Neuronal stem cell (in vitro differentiated cells): ENCODE measurements around the gene KCNA2.

Source experiments
- DNase-seq: peaks from one replicate; pipeline ENCODE4 v3.0.0-alpha.2; 2013; ENCODE audit warnings: low spot score
- H2AFZ ChIP-seq: one replicate; pipeline ENCODE4 v1.6.1; 2013; ENCODE audit warnings: mild to moderate bottlenecking, low read length, inconsistent platforms
- H2AK5ac ChIP-seq: 2 replicates; pipeline ENCODE4 v1.6.1; 2013; ENCODE audit warnings: low read depth, mild to moderate bottlenecking, inconsistent platforms, low read length, moderate library complexity, mixed read lengths
- H2BK120ac ChIP-seq: 2 replicates; pipeline ENCODE4 v1.6.1; 2013; ENCODE audit warnings: low read depth, mild to moderate bottlenecking, inconsistent platforms, low read length, moderate library complexity, mixed read lengths
- H2BK12ac ChIP-seq: one replicate; pipeline ENCODE4 v1.6.1; 2013; ENCODE audit warnings: low read length, inconsistent platforms
- H2BK15ac ChIP-seq: 2 replicates; pipeline ENCODE4 v1.6.1; 2013; ENCODE audit warnings: mild to moderate bottlenecking, low read length, inconsistent platforms, mixed read lengths
- H2BK5ac ChIP-seq: one replicate; pipeline ENCODE4 v1.6.1; 2013; ENCODE audit warnings: inconsistent platforms, mild to moderate bottlenecking, low read length, moderate library complexity
- H3K14ac ChIP-seq: one replicate; pipeline ENCODE4 v1.6.1; 2013; ENCODE audit warnings: low read length, inconsistent platforms
- H3K18ac ChIP-seq: 2 replicates; pipeline ENCODE4 v1.6.1; 2013; ENCODE audit warnings: low read length, inconsistent platforms
- H3K23ac ChIP-seq: 2 replicates; pipeline ENCODE4 v1.6.1; 2013; ENCODE audit warnings: low read depth, mild to moderate bottlenecking, mixed read lengths, low read length, inconsistent platforms; ENCODE audit not compliant: poor library complexity
- H3K27ac ChIP-seq: replicated peaks from 3 replicates; pipeline ENCODE4 v1.5.1; 2013; ENCODE audit warnings: low read length, inconsistent platforms
- H3K27me3 ChIP-seq, 3 experiments: 2 replicates each; pipeline ENCODE4 v1.6.1; 2013; ENCODE audit warnings: low read length in 3 of 3, mild to moderate bottlenecking in 2 of 3, inconsistent platforms in 1 of 3, low read depth in 1 of 3, mixed read lengths in 1 of 3, moderate library complexity in 1 of 3; ENCODE audit not compliant: control insufficient read depth in 3 of 3, insufficient read depth in 3 of 3
- H3K36me3 ChIP-seq, 2 donors: replicated peaks in 1 of 2; 2 replicates each; pipeline ENCODE4 v1.6.1; 2013; ENCODE audit warnings: low read length in 2 of 2; ENCODE audit not compliant: control insufficient read depth in 2 of 2, insufficient read depth in 2 of 2
- H3K4ac ChIP-seq: 2 replicates; pipeline ENCODE4 v1.6.1; 2013; ENCODE audit warnings: inconsistent platforms, mild to moderate bottlenecking, low read length, moderate library complexity
- H3K4me1 ChIP-seq, 2 donors: 1 replicate in 1 of 2; 2 replicates in 1 of 2; pipeline ENCODE4 v1.6.1; 2013; ENCODE audit warnings: low read length in 2 of 2, low read depth in 1 of 2; ENCODE audit not compliant: control insufficient read depth in 2 of 2, insufficient read depth in 1 of 2
- H3K4me2 ChIP-seq: one replicate; pipeline ENCODE4 v1.6.1; 2013; ENCODE audit warnings: mild to moderate bottlenecking, low read length, inconsistent platforms; ENCODE audit not compliant: insufficient read depth, poor library complexity, severe bottlenecking
- H3K4me3 ChIP-seq, 2 donors: 2 replicates each; pipeline ENCODE4 v1.5.1; 2013; ENCODE audit warnings: low read length in 2 of 2, mild to moderate bottlenecking in 2 of 2, inconsistent platforms in 1 of 2, moderate library complexity in 1 of 2
- H3K79me1 ChIP-seq: one replicate; pipeline ENCODE4 v1.6.1; 2013; ENCODE audit warnings: low read depth, mild to moderate bottlenecking, inconsistent platforms, low read length, moderate library complexity
- H3K9ac ChIP-seq: one replicate; pipeline ENCODE4 v1.6.1; 2013; ENCODE audit warnings: mild to moderate bottlenecking, low read depth, low read length, inconsistent platforms; ENCODE audit not compliant: poor library complexity
- H3K9me3 ChIP-seq, 2 donors: replicated peaks in 1 of 2; 2 replicates each; pipeline versions ENCODE3 to v1.6.1; 2013; ENCODE audit warnings: low read length in 2 of 2, mild to moderate bottlenecking in 2 of 2, inconsistent platforms in 1 of 2, low read depth in 1 of 2, mixed read lengths in 1 of 2, moderate library complexity in 1 of 2; ENCODE audit not compliant: control insufficient read depth in 2 of 2, insufficient read depth in 1 of 2
- H4K8ac ChIP-seq: one replicate; pipeline ENCODE4 v1.6.1; 2013; ENCODE audit warnings: low read depth, mild to moderate bottlenecking, inconsistent platforms, low read length, moderate library complexity
- H4K91ac ChIP-seq: one replicate; pipeline ENCODE4 v1.6.1; 2013; ENCODE audit warnings: low read length, low read depth, mild to moderate bottlenecking, inconsistent platforms; ENCODE audit not compliant: poor library complexity
- WGBS, 2 donors: extraction: QIAGEN DNeasy Blood & Tissue Kit; methylation state at CpG; one replicate each; pipeline ENCODE4 v1.1.7; 2013; ENCODE audit warnings: missing lambda C conversion rate in 2 of 2, mixed read lengths in 1 of 2; ENCODE audit not compliant: insufficient read length in 2 of 2, insufficient replicate concordance in 1 of 2; ENCODE audit errors: extremely low coverage in 2 of 2; 5-methylcytosine and 5-hydroxymethylcytosine counted together

The KCNA2 gene

GRCh38 chr1:110635434-110635833, 29.3 kb upstream of the KCNA2 start:
- H3K27ac ChIP-seq, result no peak overlapping the region
- DNase-seq, result no peak
- no peak overlapping the region for H2BK120ac ChIP-seq
- no peak overlapping the region for H3K9ac ChIP-seq
- no peak overlapping the region for H3K4me2 ChIP-seq
- no CpG with 5 or more reads among the region's 2 CpGs for WGBS, 2 donors
- H2BK5ac ChIP-seq, result no peak overlapping the region
- H2BK12ac ChIP-seq, result no peak overlapping the region
- H3K18ac ChIP-seq, result no peak overlapping the region
- H4K8ac ChIP-seq, result no peak overlapping the region
- no peak overlapping the region for H3K4me3 ChIP-seq
- no peak overlapping the region for H2BK15ac ChIP-seq
- H3K36me3 ChIP-seq, result no peaks in the 10 kb centered on the region
- no peak overlapping the region for H3K23ac ChIP-seq
- no peak overlapping the region for H2AK5ac ChIP-seq
- H3K79me1 ChIP-seq, result no peaks in the 10 kb centered on the region
- H3K14ac ChIP-seq, result no peak overlapping the region
- no peak overlapping the region for H2AFZ ChIP-seq
- no peaks in the 10 kb centered on the region for H3K4me1 ChIP-seq
- no peaks in the 10 kb centered on the region for H3K9me3 ChIP-seq
- H3K4ac ChIP-seq, result no peak overlapping the region
- peaks cover 0 to 9% (median 2%) of the 10 kb centered on the region in 3 experiments for H3K27me3 ChIP-seq
- no peak overlapping the region for H4K91ac ChIP-seq

GRCh38 chr1:110634455-110635311, 28.5 kb upstream of the KCNA2 start:
- Histone ChIP-seq H3K9me3 (no peaks in the 10 kb centered on the region), H3K4me3 (no peak overlapping the region), H3K79me1 (no peaks in the 10 kb centered on the region), H3K4ac (no peak overlapping the region), H2AFZ (no peak overlapping the region), H2BK12ac (no peak overlapping the region), H2AK5ac (no peak overlapping the region), H3K27me3 (peaks cover 0 to 9% (median 2%) of the 10 kb centered on the region in 3 experiments), H3K18ac (no peak overlapping the region), H3K36me3 (no peaks in the 10 kb centered on the region), H2BK120ac (no peak overlapping the region), H2BK15ac (no peak overlapping the region), H2BK5ac (no peak overlapping the region), H3K27ac (no peak overlapping the region), H3K23ac (no peak overlapping the region), H4K8ac (no peak overlapping the region), H3K9ac (no peak overlapping the region), H3K4me2 (no peak overlapping the region), H3K4me1 (no peaks in the 10 kb centered on the region), H4K91ac (no peak overlapping the region), H3K14ac (no peak overlapping the region)
- WGBS, 2 donors, result no CpG with 5 or more reads among the region's 7 CpGs
- no peak for DNase-seq

- Histone ChIP-seq H2BK12ac (no peak overlapping the region), H4K91ac (no peak overlapping the region)
These were observed 27.9 kb upstream of the KCNA2 start for GRCh38 chr1:110634086-110634454.

GRCh38 chr1:110633646-110634030, 27.5 kb upstream of the KCNA2 start:
- no peak overlapping the region for H3K14ac ChIP-seq
- H3K4ac ChIP-seq, result no peak overlapping the region
- no peak overlapping the region for H4K91ac ChIP-seq
- no peak overlapping the region for H2AFZ ChIP-seq
- H3K9ac ChIP-seq, result no peak overlapping the region
- H2BK15ac ChIP-seq, result no peak overlapping the region
- WGBS, 2 donors, result no CpG with 5 or more reads among the region's 2 CpGs
- no peaks in the 10 kb centered on the region for H3K4me1 ChIP-seq
- no peak for DNase-seq
- no peaks in the 10 kb centered on the region for H3K9me3 ChIP-seq
- no peak overlapping the region for H3K4me2 ChIP-seq
- no peak overlapping the region for H3K23ac ChIP-seq
- no peak overlapping the region for H3K18ac ChIP-seq
- H3K27me3 ChIP-seq, result peaks cover 0 to 9% (median 2%) of the 10 kb centered on the region in 3 experiments
- no peak overlapping the region for H2AK5ac ChIP-seq
- H3K27ac ChIP-seq, result no peak overlapping the region
- no peaks in the 10 kb centered on the region for H3K36me3 ChIP-seq
- no peaks in the 10 kb centered on the region for H3K79me1 ChIP-seq
- no peak overlapping the region for H2BK5ac ChIP-seq
- no peak overlapping the region for H3K4me3 ChIP-seq
- H2BK12ac ChIP-seq, result no peak overlapping the region
- H2BK120ac ChIP-seq, result no peak overlapping the region
- no peak overlapping the region for H4K8ac ChIP-seq

More at GRCh38 chr1:110634086-110634454, 27.9 kb upstream of the KCNA2 start:
- H3K4ac ChIP-seq, result no peak overlapping the region
- no peak overlapping the region for H3K23ac ChIP-seq
- H3K14ac ChIP-seq, result no peak overlapping the region
- no peak overlapping the region for H3K27ac ChIP-seq
- WGBS, 2 donors, result no CpG with 5 or more reads among the region's 1 CpG
- no peak overlapping the region for H4K8ac ChIP-seq
- no peak overlapping the region for H2AK5ac ChIP-seq
- no peaks in the 10 kb centered on the region for H3K79me1 ChIP-seq
- no peaks in the 10 kb centered on the region for H3K36me3 ChIP-seq
- no peaks in the 10 kb centered on the region for H3K4me1 ChIP-seq
- no peak overlapping the region for H3K4me3 ChIP-seq
- no peak for DNase-seq
- H3K9me3 ChIP-seq, result no peaks in the 10 kb centered on the region
- H2BK5ac ChIP-seq, result no peak overlapping the region
- H2AFZ ChIP-seq, result no peak overlapping the region
- peaks cover 0 to 9% (median 2%) of the 10 kb centered on the region in 3 experiments for H3K27me3 ChIP-seq
- no peak overlapping the region for H3K18ac ChIP-seq
- H3K9ac ChIP-seq, result no peak overlapping the region
- H3K4me2 ChIP-seq, result no peak overlapping the region
- no peak overlapping the region for H2BK120ac ChIP-seq
- no peak overlapping the region for H2BK15ac ChIP-seq
